GM19438 (cell line): ENCODE data around the gene TRPM2.

ENCODE experiments used
- ATAC-seq: cut with Tn5 transposase; IDR thresholded peaks from one replicate; pipeline ENCODE4 v1.9.1; 2021; ENCODE audit warnings: low read depth; ENCODE audit not compliant: unreplicated experiment

TRPM2 gene

DNA sequence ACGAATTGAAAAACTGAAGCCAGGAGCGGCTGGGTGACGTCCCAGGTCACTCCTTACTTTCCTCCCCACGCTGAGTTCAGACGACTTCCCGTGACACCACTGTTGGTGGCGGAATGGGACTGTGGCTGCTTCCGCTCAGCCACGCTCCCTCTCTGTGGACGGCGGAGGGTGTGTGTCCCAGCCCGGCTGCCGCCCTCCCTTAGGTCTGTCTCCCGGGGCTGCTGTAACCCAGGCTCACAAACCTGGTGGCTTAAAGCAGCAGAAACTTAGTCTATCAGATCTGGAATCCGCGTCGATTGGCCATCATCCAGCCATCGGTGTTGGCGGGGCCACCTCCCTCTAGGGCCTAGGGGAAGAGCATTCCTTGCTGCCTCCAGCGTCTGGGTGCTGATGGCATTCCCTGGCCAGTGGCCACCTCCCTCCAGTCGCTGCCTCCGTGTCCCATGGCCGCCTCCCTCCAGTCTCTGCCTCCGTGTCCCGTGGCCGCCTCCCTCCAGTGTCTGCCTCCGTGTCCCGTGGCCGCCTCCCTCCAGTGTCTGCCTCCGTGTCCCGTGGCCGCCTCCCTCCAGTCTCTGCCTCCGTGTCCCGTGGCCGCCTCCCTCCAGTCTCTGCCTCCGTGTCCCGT, 17.5 kb downstream of the TRPM2 start:
- ATAC-seq: no peak

DNA sequence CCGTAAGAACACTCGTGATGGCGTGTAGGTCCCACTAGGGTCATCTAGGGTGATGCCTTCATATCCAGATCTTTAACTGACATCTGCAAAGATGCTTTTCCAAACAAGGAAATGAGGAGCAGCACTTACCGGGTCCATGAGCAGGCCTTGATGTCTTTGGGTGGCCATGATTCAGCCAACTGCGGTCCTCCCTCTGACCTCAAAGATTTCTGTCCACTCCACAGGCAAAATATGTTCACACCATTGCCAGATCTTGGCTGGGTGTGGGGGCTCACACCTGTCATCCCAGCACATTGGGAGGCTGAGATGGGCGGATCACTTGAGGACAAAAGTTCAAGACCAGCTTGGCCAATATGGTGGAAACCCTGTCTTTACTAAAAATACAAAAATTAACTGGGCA, 18.2 kb downstream of the TRPM2 start:
- no peak for ATAC-seq

DNA sequence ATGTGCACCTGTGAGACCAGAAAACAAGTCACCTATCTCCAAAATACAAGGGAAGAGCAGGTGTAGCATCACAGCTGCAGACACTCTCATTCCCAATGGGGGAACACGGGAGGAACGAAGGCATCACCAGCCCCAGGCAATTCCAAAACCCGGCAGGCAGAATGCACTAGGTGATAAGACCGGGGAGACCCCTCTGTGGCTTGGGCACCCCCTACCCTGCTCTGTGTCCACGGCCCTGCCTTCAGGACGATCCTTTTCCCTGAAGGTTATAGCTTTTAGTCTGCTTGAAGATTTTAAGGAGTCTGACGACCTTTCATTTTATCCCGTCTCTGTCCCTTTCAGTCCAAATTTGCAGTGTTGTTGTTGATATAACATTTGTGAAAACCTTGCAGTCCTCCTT, 19.2 kb downstream of the TRPM2 start:
- no peak for ATAC-seq

DNA sequence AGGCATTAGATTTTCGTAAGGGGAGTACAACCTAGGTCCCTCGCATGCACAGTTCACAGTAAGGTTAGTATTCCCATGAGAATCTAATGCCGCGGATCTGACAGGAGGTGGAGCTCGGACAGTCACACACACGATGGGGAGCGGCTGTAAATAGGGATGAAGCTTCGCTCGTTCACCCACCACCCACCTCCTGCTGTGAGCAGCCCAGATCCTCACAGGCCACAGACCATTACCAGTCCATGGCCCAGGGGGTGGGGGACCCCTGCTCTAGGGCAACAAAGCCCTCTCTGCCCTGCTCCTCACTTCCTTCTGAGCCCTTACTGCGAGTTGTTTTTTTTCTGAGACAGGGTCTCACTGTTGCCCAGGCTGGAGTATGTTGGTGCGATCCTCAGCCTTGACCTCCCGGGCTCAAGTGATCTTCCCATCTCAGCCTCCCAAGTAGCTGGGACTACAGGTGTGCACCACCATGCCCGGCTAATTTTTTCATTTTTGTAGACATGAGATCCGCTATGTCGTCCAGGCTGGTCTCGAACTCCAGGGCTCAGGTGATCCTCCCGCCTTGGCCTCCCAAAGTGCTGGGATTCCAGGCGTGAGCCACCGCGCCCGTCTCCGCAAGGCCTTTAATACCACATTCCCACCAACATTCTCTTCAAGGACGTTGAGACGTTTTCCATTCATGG, 21.3 kb downstream of the TRPM2 start:
- no peak for ATAC-seq

DNA sequence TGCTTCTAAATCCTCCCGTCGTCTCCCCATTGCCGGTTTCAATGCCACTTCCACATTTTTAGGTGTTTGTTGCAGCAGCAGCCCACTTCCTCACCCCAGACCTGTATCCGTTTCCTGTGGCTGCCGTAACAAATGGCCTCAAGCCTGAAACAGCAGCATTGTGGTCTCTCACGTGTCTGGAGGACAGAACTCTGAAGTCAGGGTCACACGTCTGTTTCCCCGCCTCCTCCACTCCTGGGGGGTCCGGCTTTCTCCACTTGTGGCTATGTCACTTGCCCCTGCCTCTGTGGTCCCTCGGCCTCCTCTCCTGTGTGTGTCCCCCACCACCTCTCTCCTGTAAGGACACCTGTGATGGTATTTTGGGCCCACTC, 21.8 kb downstream of the TRPM2 start:
- no peak for ATAC-seq

DNA sequence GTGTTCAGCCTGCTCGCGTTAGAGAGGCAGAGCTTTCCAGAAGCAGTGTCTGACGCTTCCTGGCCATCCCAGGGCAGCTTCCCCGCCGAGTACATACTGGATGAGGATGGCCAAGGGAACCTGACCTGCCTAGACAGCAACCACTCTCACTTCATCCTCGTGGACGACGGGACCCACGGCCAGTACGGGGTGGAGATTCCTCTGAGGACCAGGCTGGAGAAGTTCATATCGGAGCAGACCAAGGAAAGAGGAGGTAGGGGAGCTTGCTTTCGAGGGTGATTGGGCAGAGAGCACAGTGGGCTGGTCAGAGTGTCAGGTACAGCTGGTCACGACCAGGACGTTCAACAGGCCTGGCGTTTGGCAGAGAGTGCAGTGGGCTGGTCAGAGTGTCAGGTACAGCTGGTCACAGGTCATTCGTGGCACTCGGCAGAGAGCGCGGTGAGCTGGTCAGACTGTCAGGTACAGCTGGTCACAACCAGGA, 22.4 kb downstream of the TRPM2 start:
- no peak for ATAC-seq

DNA sequence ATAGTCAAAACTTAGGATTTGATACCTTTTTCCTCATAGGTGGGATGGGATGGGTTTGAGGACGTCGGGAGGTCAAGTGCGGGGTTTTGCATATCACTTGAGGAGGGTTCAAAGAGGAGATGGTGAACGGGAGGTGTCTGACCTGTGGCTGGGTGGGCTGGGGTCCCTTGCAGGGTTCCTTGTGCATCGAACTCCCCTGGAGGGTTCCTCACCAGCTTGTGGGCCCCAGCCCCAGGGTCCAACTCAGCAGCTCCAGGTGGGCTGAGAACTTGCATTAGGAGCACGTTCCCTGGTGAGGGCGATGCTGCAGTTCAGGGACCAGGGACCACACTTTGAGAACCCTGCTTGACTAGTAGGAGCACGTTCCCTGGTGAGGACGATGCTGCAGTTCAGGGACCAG, 23.2 kb downstream of the TRPM2 start:
- ATAC-seq: no peak

DNA sequence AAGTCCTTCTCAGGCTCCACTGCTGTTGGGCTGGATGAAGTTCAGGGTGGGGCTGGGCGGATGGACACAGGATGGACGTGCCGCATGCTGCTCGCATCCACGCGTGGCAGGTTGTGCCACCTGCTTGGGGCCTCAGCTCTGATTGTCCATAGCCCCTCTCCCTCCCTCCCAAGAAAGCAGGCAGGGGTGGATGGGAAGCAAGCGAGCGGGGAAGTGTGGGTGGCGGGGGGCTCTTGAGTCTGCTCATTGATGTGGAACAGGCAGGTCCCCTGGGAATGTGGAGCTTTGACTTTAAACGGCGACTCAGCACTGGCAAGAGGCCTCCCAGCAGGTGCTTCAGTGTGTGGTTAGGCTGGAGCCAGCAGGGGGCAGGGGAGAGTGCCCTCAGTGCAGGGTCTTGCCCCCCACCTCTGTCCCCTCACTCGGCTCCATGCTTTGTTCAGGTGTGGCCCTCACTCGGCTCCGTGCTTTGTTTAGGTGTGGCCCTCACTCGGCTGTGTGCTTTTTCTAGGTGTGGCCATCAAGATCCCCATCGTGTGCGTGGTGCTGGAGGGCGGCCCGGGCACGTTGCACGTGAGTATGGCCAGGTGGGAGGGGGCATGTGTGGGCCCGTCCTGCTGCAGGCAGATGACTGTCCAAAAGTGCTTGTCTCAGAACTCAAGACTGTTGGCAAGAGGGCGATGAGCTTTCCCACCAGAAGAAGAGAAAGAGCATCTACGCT, 23.9 kb downstream of the TRPM2 start:
- ATAC-seq: no peak

DNA sequence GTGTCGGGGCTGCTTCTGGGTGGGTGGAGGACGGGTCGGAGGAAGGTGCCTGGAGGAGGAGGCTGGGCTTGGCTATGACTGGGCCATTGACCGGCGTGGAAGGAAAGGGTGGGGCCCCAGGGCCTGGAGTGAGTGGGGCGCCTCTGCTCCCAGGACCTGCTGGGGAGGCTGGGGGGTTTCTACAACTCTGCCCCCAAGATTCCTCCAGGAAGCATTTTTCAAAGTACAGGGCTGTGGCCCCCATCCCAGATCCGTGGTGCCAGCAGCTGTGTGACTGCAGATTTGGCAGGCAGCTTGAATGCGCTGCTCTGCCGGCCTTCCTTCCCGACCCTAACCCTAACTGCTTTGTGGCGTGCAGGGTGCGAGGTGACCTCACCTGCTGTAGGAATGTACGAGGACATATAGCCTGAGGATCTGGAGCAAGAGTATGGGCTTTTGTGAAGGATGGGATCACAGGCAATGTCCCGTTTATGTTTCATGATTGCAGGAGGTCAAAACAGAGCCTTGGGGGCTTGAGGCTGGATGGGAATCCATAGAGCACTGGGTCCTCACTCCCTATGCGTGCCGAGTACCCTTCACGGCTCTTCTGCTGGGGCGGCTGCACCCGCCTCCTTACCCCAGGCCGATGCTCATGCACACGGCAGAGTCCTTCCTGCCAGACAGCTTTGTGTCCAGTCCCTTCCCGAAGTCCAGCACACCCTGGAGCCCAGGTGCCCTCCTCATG, 24.7 kb downstream of the TRPM2 start:
- no peak for ATAC-seq

DNA sequence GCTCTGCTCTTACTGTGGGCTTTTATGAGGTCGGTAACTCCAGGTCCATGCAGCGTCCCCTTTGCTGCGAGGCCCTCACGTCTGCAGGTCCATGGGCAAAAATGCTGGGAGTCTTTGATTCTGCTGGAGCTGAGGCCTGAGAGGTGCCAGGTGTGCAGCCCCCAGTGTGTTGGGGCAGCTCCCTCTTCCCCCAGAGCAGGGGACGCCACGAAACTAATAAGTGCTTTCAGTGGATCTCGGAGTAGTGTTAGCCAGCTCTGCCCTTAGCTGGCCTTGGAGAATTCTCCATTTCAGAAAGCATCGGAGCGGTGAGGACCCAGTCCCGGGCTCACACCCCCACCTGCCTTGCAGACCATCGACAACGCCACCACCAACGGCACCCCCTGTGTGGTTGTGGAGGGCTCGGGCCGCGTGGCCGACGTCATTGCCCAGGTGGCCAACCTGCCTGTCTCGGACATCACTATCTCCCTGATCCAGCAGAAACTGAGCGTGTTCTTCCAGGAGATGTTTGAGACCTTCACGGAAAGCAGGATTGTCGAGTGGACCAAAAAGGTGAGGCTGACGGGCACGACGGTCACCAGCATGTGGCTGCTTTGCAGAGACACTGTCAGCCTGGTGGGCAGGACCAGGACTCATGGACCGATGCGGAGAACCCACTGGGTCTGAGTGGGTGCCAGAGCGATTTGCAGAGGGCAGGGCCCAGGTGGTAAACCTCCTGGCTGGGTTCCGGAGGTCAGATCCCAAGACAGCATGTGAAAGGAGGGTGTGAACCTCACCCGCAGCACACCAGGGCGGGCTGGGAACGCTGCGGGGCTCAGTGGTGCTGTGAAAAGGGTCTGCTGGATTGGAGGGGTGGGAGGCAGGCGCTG, 25.5 kb downstream of the TRPM2 start:
- no peak for ATAC-seq

DNA sequence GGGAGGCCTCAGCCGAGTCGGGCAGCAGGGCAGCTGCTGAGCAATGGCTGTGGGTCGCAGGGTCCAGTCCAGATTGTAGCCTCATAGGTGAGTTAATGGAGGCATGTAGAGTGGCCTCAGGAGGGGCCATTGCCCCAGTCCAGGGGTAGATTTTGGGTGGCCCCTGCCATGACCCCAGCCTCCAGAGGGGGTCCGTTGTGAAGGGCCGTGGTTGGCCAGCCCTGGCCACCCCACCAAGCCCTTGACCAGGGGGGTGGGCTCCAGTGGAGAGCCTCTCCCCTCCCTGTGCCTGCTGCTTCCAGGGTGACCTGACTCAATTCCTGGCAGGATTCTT, 26.1 kb downstream of the TRPM2 start:
- ATAC-seq: no peak

DNA sequence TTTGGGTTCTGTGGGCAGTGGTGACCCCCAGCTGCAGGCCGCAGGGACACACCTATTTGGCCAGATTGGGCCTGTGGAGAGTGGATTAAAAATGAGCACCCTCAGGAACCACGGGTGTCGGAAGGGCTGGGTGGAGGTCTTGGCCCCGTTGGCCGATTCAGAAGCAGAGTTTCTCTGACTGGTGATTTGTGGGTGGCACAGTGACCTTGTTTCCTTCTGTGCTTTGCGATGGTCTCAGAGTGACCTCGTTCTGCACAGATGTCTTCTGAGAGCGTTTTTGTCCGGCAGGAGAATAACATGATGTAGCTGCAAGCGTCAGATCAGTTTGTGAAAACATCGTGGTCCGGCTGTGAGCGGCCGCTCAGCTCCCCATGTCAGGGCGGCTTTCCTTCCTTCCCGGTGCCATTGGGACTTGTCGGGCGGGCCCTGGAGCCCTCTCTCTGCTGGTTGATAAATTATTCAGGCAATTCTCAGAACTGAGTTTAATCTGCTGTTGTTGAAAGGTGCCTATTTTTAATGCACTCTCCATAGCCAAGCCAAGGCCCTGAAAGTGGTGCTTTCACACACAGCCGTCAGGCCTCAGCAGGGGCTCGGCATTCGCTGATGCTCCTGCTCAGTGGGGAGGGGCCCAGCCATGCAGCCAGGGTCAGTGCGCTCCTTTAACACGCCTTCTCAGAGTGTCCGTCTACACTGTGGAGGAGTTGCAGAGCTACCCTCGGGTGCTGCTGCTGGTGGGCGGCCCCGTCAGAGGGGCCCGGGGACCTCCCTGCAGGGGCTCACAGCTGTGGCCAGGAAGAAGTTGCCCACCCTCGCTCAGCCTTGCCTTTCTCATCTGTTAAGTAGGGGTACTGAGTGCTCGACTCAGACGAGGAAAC, 26.8 kb downstream of the TRPM2 start:
- ATAC-seq: no peak

DNA sequence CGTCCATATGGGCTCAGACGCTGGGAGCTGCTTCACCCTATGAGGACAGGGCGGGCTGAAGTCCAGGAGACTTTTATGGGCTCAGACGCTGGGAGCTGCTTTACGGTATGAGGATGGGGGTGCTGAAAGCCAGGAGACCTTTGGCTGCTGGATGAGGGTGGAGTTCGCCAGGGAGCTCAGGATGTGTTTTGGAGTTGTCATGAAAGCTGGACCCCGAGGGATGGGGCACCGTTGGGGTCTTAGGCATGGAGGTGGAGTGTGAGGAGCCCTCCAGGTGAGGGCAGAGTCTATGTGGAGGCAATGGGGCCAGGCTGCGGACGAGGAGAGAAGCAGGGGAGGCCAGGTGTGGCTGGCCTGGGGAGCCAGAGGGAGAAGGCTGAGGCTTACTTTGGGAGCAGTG, 27.5 kb downstream of the TRPM2 start:
- ATAC-seq: no peak

DNA sequence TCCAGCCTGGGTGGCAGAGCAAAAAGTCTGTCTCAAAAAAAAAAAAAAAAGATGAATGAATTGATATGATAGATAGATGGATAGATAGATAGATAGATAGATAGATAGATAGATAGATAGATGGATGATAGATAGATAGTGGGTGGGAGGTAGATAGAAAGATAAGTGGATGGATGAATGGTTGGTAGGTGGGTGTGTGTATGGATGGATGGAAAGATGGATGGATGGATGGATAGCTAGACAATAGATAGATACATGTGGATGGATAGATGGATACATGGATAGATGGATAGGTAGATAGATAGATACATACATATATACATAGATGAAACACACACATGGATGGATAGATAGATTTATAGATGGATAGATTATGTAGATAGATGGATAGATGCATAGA, 28.5 kb downstream of the TRPM2 start:
- ATAC-seq: no peak

DNA sequence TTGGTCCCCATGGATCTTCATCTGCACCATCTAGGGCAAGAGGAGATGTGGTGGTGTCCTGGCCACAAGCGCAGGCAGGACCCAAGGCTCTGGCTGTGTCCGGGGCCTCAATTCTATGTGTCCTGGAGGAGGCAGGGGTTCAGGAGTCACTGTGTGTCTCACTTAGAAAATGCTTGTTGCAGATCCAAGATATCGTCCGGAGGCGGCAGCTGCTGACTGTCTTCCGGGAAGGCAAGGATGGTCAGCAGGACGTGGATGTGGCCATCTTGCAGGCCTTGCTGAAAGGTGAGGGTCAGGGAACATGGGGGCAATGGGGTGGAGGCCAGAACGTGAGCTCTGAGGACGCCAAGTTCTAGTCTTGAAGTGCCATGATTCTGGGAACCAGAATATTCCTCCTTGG, 29.1 kb downstream of the TRPM2 start:
- no peak for ATAC-seq

DNA sequence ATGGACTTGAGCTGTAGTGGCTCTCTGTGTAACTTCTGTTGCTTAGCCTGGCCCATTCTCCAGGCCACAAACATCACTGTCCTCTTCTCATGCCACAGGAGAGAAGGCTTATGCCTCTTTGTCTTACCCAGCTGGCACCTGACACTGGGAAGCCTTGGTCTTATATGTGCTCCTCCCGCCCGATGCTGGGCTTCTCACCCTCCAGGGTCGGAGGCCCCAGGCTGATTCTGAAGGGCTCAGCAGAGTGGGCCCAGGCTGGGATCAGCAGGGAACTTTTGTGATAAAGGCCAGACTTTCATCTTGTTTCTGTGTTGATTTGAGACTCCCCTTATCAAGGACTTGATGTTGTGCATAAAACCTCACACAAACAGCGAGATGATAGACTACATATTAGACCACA, 29.8 kb downstream of the TRPM2 start:
- ATAC-seq: no peak

DNA sequence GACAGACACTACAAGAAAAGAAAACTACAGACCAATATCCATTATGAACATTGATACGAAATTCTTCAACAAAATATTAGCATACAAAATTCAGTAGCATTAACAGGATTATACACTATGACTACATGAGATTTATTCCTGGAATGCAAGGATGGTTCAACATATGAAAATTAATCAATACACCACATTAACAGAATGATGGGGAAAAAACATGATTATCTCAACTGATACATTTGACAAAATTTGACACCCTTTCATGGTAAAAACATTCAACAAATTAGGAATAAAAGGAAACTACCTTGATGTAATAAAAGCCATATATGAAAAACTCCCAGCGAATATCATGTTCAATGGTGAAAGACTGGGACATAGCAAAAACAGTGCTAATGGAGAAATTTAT, 31.5 kb downstream of the TRPM2 start:
- ATAC-seq: no peak

DNA sequence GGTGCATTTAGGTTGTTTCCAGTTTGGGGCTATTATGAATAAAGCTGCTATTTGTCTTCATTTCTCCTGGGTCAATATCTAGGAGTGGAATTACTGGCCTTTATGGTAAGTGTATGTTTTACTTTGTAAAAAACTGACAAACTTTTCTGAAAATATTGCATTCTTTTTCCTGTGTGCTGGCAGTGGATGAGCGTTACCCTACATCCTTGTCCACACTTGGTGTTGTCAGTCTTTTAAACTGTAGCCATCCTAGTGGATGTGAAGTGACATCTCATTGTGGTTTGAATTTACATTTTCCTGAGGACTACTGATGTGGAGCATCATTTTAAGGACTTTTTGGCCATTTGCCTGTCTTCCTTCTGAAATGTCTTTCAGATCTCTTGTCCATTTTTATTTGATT, 35.9 kb downstream of the TRPM2 start:
- ATAC-seq: no peak

DNA sequence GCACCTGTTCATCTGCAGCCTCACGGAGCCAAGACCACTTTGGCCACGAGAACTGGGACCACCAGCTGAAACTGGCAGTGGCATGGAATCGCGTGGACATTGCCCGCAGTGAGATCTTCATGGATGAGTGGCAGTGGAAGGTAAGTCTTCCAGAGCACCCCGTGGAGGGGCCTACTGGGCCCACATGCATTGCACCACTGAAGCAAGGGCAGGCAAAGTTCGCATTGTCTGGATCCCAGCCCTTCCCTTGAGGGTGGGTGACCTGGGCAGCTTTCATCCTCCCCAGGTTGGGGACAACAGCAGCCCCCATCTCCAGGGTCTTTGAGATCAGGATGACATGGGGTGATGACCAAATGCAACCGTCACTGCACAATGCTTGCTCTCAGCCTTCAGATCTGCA, 37.5 kb downstream of the TRPM2 start:
- no peak for ATAC-seq
